Lower lobe of right lung (tissue), 2 donors: ENCODE measurements around the gene TBC1D17. TPM values are rescaled to one million over a fixed set of nuclear protein-coding genes. Genes with fewer than 3 reads are reported as not detected.
A peak's percentile ranks its signal among the peaks of the same experiment; 100 is the strongest.

Experiments
- ATAC-seq, 2 donors: fragments of 200-7000 bp; cut with Tn5 transposase; one replicate each; pipeline ENCODE4 v1.9.1; 2020 to 2022; ENCODE audit warnings: mild to moderate bottlenecking in 2 of 2, moderate library complexity in 2 of 2
- DNase-seq: peaks from one replicate; pipeline ENCODE4 v3.0.0-alpha.2; 2020
- H3K27ac ChIP-seq: fragments of 200-600 bp; one replicate; pipeline ENCODE4 v1.8.0; 2022
- H3K27me3 ChIP-seq: fragments of 200-600 bp; one replicate; pipeline ENCODE4 v1.8.0; 2022; ENCODE audit warnings: low read depth
- H3K36me3 ChIP-seq: fragments of 200-600 bp; one replicate; pipeline ENCODE4 v1.8.0; 2022; ENCODE audit warnings: mild to moderate bottlenecking
- H3K4me1 ChIP-seq: fragments of 200-600 bp; one replicate; pipeline ENCODE4 v1.8.0; 2022
- H3K4me3 ChIP-seq: fragments of 200-600 bp; one replicate; pipeline ENCODE4 v1.8.0; 2022; ENCODE audit warnings: mild to moderate bottlenecking
- H3K9me3 ChIP-seq: fragments of 200-600 bp; one replicate; pipeline ENCODE4 v1.8.0; 2022
- CTCF ChIP-seq: fragments of 200-600 bp; IDR thresholded peaks from one replicate; pipeline ENCODE4 v1.8.0; 2022; ENCODE audit warnings: antibody characterized with exemption, mild to moderate bottlenecking
- intact Hi-C: fragments of 100-400 bp; cut with DNase I; formaldehyde crosslinking; loops from one replicate; pipeline ENCODE4 v1.11.0; 2022
- microRNA-seq: library from miRNA; unstranded; fragments of <30 nt; microRNA quantifications from one replicate; pipeline ENCODE4 v1.2.0, GENCODE V29; 2020; ENCODE audit warnings: borderline number of aligned reads
- total RNA-seq: library from RNA; stranded (reverse); fragmentation: NEBNext Ultra II Directional; extraction: Animal tissue kit (Norgen Biotek cat#: 25700); gene quantifications from one replicate; pipeline ENCODE4 v1.2.1, GENCODE V29; 2021
- donor health status: DM: no; HTN: yes; CAD: no; lungs with severe emphysema.

TBC1D17 gene
- total RNA-seq, 1 donor from 2014 or later = 53.1 TPM

- ATAC-seq (peak; percentile 91 to 92), DNase-seq (peak; percentile 86)
- Histone ChIP-seq H3K4me3 (no peak overlapping the region), H3K27ac (no peak overlapping the region), H3K27me3 (no peaks in the 10 kb centered on the region), H3K4me1 (peaks cover 10% of the 10 kb centered on the region), H3K9me3 (no peaks in the 10 kb centered on the region), H3K36me3 (peaks cover 2% of the 10 kb centered on the region)
- intact Hi-C loops = no loop called here
- peak; percentile 97 for TF ChIP-seq CTCF
These were observed 60.4 kb downstream of the TBC1D17 start for GRCh38 chr19:49937750-49938381.

Small RNA genes within 50 kb of the gene (microRNA-seq; reads per million reads assigned to microRNA genes)
- gene MIR4749 (not detected), gene MIR4750 (2.0 reads per million), gene MIR6800 (not detected)

Other genes with a start within 250 kb of the TBC1D17 start
- 114 TPM for gene RRAS, start 237.6 kb upstream of the TBC1D17 start, total RNA-seq
- gene SCAF1, start 235.5 kb upstream of the TBC1D17 start, total RNA-seq = 59.4 TPM
- gene IRF3, start 211.8 kb upstream of the TBC1D17 start, total RNA-seq = 99.8 TPM
- 17.0 TPM for gene BCL2L12, start 211.8 kb upstream of the TBC1D17 start, total RNA-seq
- 88.3 TPM for gene PRMT1, start 200.4 kb upstream of the TBC1D17 start, total RNA-seq
- 2.1 TPM for gene ADM5, start 188.1 kb upstream of the TBC1D17 start, total RNA-seq
- 3.8 TPM for gene CPT1C, start 186.6 kb upstream of the TBC1D17 start, total RNA-seq
- gene TSKS, start 114.4 kb upstream of the TBC1D17 start, total RNA-seq = 1.2 TPM
- 67.6 TPM for gene AP2A1, start 110.7 kb upstream of the TBC1D17 start, total RNA-seq
- 24.0 TPM for gene FUZ, start 64.4 kb upstream of the TBC1D17 start, total RNA-seq
- 65.8 TPM for gene MED25, start 59.4 kb upstream of the TBC1D17 start, total RNA-seq
- gene PTOV1, start 26.5 kb upstream of the TBC1D17 start, total RNA-seq = 124 TPM
- 78.0 TPM for gene PNKP, start 10.1 kb upstream of the TBC1D17 start, total RNA-seq
- 29.7 TPM for gene AKT1S1, start 347 bp upstream of the TBC1D17 start, total RNA-seq
- gene IL4I1, start 19.2 kb downstream of the TBC1D17 start, total RNA-seq = 1.6 TPM
- 13.8 TPM for gene ATF5, start 51.5 kb downstream of the TBC1D17 start, total RNA-seq
- gene NUP62, start 51.8 kb downstream of the TBC1D17 start, total RNA-seq = 36.5 TPM
- gene SIGLEC11, start 83.5 kb downstream of the TBC1D17 start, total RNA-seq = 7.7 TPM
- gene VRK3, start 147.7 kb downstream of the TBC1D17 start, total RNA-seq = 47.1 TPM
- gene ZNF473, start 148.3 kb downstream of the TBC1D17 start, total RNA-seq = 6.8 TPM